ENCODE data around the gene CACNG5. TPM values are rescaled to one million over a fixed set of nuclear protein-coding genes. Genes with fewer than 3 reads are reported as not detected.

CACNG5 gene
- total RNA-seq, 1 donor from 2014 or later = not detected

DNA sequence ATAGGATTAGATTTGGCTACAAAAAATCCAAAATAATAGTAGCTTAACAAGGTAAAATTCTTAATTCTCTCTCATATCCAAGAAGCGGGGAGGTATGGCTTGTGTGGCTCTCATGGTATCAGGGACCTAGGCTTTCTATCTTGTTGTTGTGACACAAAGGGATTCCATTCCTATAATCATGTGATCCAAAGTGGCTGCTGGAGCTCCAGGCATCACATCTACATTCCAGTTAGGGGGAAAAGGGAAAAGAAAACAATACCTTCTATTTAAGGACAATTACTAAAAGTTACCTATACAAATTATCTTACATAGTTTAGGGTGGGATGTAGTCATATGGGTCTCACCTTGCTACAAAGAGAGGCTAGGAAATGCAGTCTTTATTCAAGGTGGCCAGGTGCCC lies 82.0 kb downstream of the CACNG5 start:
- TF ChIP-seq CTCF (IDR thresholded peaks at IDR 0.05; ENCODE audit: insufficient read depth, low read depth, low read length) (no peak), EZH2 (IDR thresholded peaks at IDR 0.05; ENCODE audit: insufficient read depth, low read length) (no peak)
- H3K4me3 Mint-ChIP-seq (ENCODE audit: unreplicated experiment) = no peak overlapping the region
- no peak for FAIRE-seq

DNA sequence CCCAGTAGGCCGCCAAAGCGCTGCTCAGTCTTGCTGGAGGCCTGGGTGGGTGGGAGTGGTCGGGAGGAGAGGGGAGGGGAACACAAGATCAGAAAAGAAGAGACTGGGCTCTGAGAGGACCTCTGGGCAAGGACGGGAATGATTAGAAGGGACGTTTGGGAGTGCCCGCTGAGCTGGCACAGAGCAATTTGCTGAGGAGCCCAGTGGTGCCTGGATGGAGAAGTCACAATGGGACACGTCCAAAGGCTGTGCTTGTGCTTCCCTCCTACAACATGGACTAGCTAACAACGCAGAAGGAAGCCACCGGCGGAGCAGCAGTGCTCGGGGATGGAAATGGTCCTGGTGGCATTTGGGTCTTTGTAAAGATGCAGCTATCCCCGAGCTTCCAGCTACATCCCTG lies 84.0 kb downstream of the CACNG5 start:
- H3K4me1 Mint-ChIP-seq (ENCODE audit: low read depth, unreplicated experiment) = peaks cover 2% of the 10 kb centered on the region
- peaks cover 31% of the 10 kb centered on the region for H3K27me3 Mint-ChIP-seq (ENCODE audit: low read depth, unreplicated experiment)
- Histone ChIP-seq H3K27ac (ENCODE audit: low read depth, low read length) (no peak overlapping the region), H3K9me3 (ENCODE audit: insufficient read depth, low read depth, low read length) (no peaks in the 10 kb centered on the region), H3K4me1 (ENCODE audit: insufficient read depth, low read length) (no peaks in the 10 kb centered on the region), H4K20me1 (ENCODE audit: insufficient read depth, low read length) (no peaks in the 10 kb centered on the region), H3K4me2 (ENCODE audit: low read length) (no peak overlapping the region), H3K79me2 (ENCODE audit: insufficient read depth, low read length) (no peaks in the 10 kb centered on the region), H2AFZ (ENCODE audit: low read depth, low read length) (no peak overlapping the region), H3K36me3 (ENCODE audit: insufficient read depth, low read length) (no peaks in the 10 kb centered on the region), H3K4me3 (ENCODE audit: insufficient read depth, low read depth, low read length) (no peak overlapping the region), H3K9ac (ENCODE audit: low read length) (no peak overlapping the region), H3K27me3 (ENCODE audit: insufficient read depth, low read length) (peaks cover 4% of the 10 kb centered on the region)
- no peak for FAIRE-seq
- no peak for DNase-seq (ENCODE audit: low read depth)
- TF ChIP-seq CTCF (IDR thresholded peaks at IDR 0.05; ENCODE audit: insufficient read depth, low read depth, low read length) = no peak
- no peak for TF ChIP-seq EZH2 (IDR thresholded peaks at IDR 0.05; ENCODE audit: insufficient read depth, low read length)
- H3K4me3 Mint-ChIP-seq (ENCODE audit: unreplicated experiment) = no peak overlapping the region
- no peak overlapping the region for H3K27ac Mint-ChIP-seq (ENCODE audit: unreplicated experiment)
- peaks cover 6% of the 10 kb centered on the region for H3K9me3 Mint-ChIP-seq (ENCODE audit: unreplicated experiment)
- H3K36me3 Mint-ChIP-seq (ENCODE audit: low read depth, unreplicated experiment) = no peaks in the 10 kb centered on the region

More for the DNA sequence above, 82.0 kb downstream of the CACNG5 start:
- Histone ChIP-seq H2AFZ (ENCODE audit: low read depth, low read length) (no peak overlapping the region), H3K27me3 (ENCODE audit: insufficient read depth, low read length) (peaks cover 10% of the 10 kb centered on the region), H3K36me3 (ENCODE audit: insufficient read depth, low read length) (no peaks in the 10 kb centered on the region), H4K20me1 (ENCODE audit: insufficient read depth, low read length) (no peaks in the 10 kb centered on the region), H3K4me3 (ENCODE audit: insufficient read depth, low read depth, low read length) (no peak overlapping the region), H3K9me3 (ENCODE audit: insufficient read depth, low read depth, low read length) (no peaks in the 10 kb centered on the region), H3K4me1 (ENCODE audit: insufficient read depth, low read length) (no peaks in the 10 kb centered on the region), H3K79me2 (ENCODE audit: insufficient read depth, low read length) (no peaks in the 10 kb centered on the region), H3K9ac (ENCODE audit: low read length) (no peak overlapping the region), H3K27ac (ENCODE audit: low read depth, low read length) (no peak overlapping the region), H3K4me2 (ENCODE audit: low read length) (no peak overlapping the region)
- peak overlapping the region; percentile 31 for H3K27ac Mint-ChIP-seq (ENCODE audit: unreplicated experiment)
- H3K4me1 Mint-ChIP-seq (ENCODE audit: low read depth, unreplicated experiment) = no peaks in the 10 kb centered on the region
- peaks cover 41% of the 10 kb centered on the region for H3K27me3 Mint-ChIP-seq (ENCODE audit: low read depth, unreplicated experiment)
- H3K36me3 Mint-ChIP-seq (ENCODE audit: low read depth, unreplicated experiment) = no peaks in the 10 kb centered on the region
- no peak for DNase-seq (ENCODE audit: low read depth)
- H3K9me3 Mint-ChIP-seq (ENCODE audit: unreplicated experiment) = peaks cover 10% of the 10 kb centered on the region

GRCh38 chr17:66920435-66920834 lies 85.5 kb downstream of the CACNG5 start:
- H3K27ac Mint-ChIP-seq (ENCODE audit: unreplicated experiment) = no peak overlapping the region
- H3K27me3 Mint-ChIP-seq (ENCODE audit: low read depth, unreplicated experiment) = peaks cover 20% of the 10 kb centered on the region
- no peaks in the 10 kb centered on the region for H3K36me3 Mint-ChIP-seq (ENCODE audit: low read depth, unreplicated experiment)
- peaks cover 3% of the 10 kb centered on the region for H3K4me1 Mint-ChIP-seq (ENCODE audit: low read depth, unreplicated experiment)
- Histone ChIP-seq H4K20me1 (ENCODE audit: insufficient read depth, low read length) (no peaks in the 10 kb centered on the region), H3K27me3 (ENCODE audit: insufficient read depth, low read length) (peaks cover 4% of the 10 kb centered on the region), H3K9ac (ENCODE audit: low read length) (no peak overlapping the region), H3K79me2 (ENCODE audit: insufficient read depth, low read length) (no peaks in the 10 kb centered on the region), H3K27ac (ENCODE audit: low read depth, low read length) (no peak overlapping the region), H3K9me3 (ENCODE audit: insufficient read depth, low read depth, low read length) (no peaks in the 10 kb centered on the region), H3K36me3 (ENCODE audit: insufficient read depth, low read length) (no peaks in the 10 kb centered on the region), H3K4me3 (ENCODE audit: insufficient read depth, low read depth, low read length) (no peak overlapping the region), H3K4me1 (ENCODE audit: insufficient read depth, low read length) (no peaks in the 10 kb centered on the region), H3K4me2 (ENCODE audit: low read length) (no peak overlapping the region), H2AFZ (ENCODE audit: low read depth, low read length) (no peak overlapping the region)
- DNase-seq (ENCODE audit: low read depth) (no peak), FAIRE-seq (no peak)
- no peak for TF ChIP-seq EZH2 (IDR thresholded peaks at IDR 0.05; ENCODE audit: insufficient read depth, low read length)
- TF ChIP-seq CTCF (IDR thresholded peaks at IDR 0.05; ENCODE audit: insufficient read depth, low read depth, low read length) = no peak
- H3K9me3 Mint-ChIP-seq (ENCODE audit: unreplicated experiment) = peaks cover 6% of the 10 kb centered on the region
- no peak overlapping the region for H3K4me3 Mint-ChIP-seq (ENCODE audit: unreplicated experiment)

Measured in astrocyte (in vitro differentiated cells and primary cell).